Osteoblast (primary cell): Measurements from ENCODE around the gene EFL1. TPM values are rescaled to one million over a fixed set of nuclear protein-coding genes. Genes with fewer than 3 reads are reported as not detected.
"Not testable (repeated sequence)": the region's sequence is repeated elsewhere in the genome, so short reads cannot be mapped to it uniquely, and the experiment has no call there.

Experiments used
- DNase-seq: peaks from one replicate; pipeline ENCODE4 v3.0.0; 2011; ENCODE audit warnings: low spot score, mixed read lengths; ENCODE audit not compliant: insufficient read length; ENCODE audit errors: missing footprints
- H2AFZ ChIP-seq: 2 replicates; pipeline ENCODE4 v1.6.0; 2011; ENCODE audit warnings: mild to moderate bottlenecking, low read length
- H3K27ac ChIP-seq: 2 replicates; pipeline ENCODE4 v1.5.1; 2011; ENCODE audit warnings: mild to moderate bottlenecking, low read depth, low read length, moderate library complexity
- H3K27me3 ChIP-seq: 2 replicates; pipeline ENCODE4 v1.6.0; 2012; ENCODE audit warnings: mild to moderate bottlenecking, control low read depth, inconsistent platforms, low read length, moderate library complexity; ENCODE audit not compliant: insufficient read depth
- H3K36me3 ChIP-seq: 2 replicates; pipeline ENCODE4 v1.5.1; 2011; ENCODE audit warnings: mild to moderate bottlenecking, low read length, control low read depth, moderate library complexity; ENCODE audit not compliant: insufficient read depth
- H3K4me1 ChIP-seq: 2 replicates; pipeline ENCODE4 v1.5.1; 2011; ENCODE audit warnings: mild to moderate bottlenecking, low read length, control low read depth, moderate library complexity; ENCODE audit not compliant: insufficient read depth
- H3K4me2 ChIP-seq: 2 replicates; pipeline ENCODE4 v1.6.0; 2011; ENCODE audit warnings: mild to moderate bottlenecking, low read length; ENCODE audit not compliant: insufficient read depth
- H3K4me3 ChIP-seq: fragments of 200-600 bp; sonication (generic); 3 replicates; pipeline ENCODE4 v1.5.1; 2012; ENCODE audit warnings: mild to moderate bottlenecking, low read length, inconsistent platforms; ENCODE audit not compliant: insufficient read depth
- H3K79me2 ChIP-seq: 2 replicates; pipeline ENCODE4 v1.6.0; 2012; ENCODE audit warnings: mild to moderate bottlenecking, low read length, control low read depth, inconsistent platforms; ENCODE audit not compliant: insufficient read depth
- H3K9me3 ChIP-seq: 2 replicates; pipeline ENCODE4 v1.5.1; 2011; ENCODE audit warnings: low read depth, low read length, control low read depth
- H4K20me1 ChIP-seq: 2 replicates; pipeline ENCODE4 v1.6.0; 2012; ENCODE audit warnings: mild to moderate bottlenecking, low read length, control low read depth; ENCODE audit not compliant: insufficient read depth
- total RNA-seq: library from RNA; depleted of rRNA; stranded (reverse); fragments of >200 nt; gene quantifications from 2 replicates; pipeline ENCODE4 v1.2.3, GENCODE V29; 2012
- TF ChIP-seq, protein P1 (sequence below): IDR thresholded peaks from 2 replicates; pipeline ENCODE4 v1.5.1; 2011; ENCODE audit warnings: mild to moderate bottlenecking, low read depth, low read length, moderate library complexity; ENCODE audit errors: extremely low read depth

The EFL1 gene
- total RNA-seq, 1 donor: 32.9 TPM

DNA sequence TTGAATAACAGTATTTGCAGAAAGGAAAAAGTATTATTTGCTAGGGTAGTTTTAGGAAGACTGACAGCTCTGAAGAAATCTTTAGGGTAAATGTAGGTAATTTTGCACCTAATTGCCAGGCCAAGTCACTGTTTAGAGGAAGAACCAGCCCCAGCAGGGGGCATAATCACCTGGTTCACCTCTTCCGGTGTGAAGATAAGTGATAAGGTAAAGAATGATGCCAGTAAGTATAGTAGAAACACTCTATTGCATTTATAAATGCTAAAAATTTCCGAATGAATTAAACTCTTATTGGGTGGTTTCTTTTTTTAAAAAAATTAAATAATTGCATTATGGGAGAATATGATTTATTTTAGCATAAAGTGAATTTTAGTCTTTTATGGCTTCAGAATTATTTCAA is 21.8 kb upstream of the EFL1 start:
- not testable (repeated sequence) for H3K27me3 ChIP-seq, H3K4me3 ChIP-seq, H3K27ac ChIP-seq, DNase-seq, H3K4me1 ChIP-seq, H3K36me3 ChIP-seq, H2AFZ ChIP-seq, H4K20me1 ChIP-seq, H3K9me3 ChIP-seq, H3K4me2 ChIP-seq, H3K79me2 ChIP-seq

DNA sequence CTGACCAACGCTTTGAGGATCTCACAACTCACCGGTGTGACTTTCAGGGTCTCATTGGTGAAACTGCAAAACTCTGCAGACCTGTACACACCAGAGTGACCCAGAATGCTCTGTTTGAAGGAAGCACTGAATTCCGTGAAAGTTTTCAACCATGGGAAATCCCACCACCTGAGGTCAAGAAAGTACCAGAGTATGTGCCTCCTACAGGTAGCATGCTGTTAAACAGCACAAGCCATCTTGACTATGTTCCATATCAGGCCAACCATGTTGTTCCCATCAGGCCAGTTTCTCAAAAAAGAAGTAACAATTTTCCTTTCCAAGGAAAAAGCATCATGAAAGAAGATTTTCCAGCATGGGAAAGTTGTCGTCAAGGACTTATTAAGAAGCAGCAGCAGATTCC is 19.9 kb upstream of the EFL1 start:
- H3K4me2 ChIP-seq, H3K27ac ChIP-seq, H3K9me3 ChIP-seq, H3K36me3 ChIP-seq, H2AFZ ChIP-seq, H3K4me3 ChIP-seq, H3K79me2 ChIP-seq, DNase-seq, H4K20me1 ChIP-seq, H3K4me1 ChIP-seq, H3K27me3 ChIP-seq: not testable (repeated sequence)

DNA sequence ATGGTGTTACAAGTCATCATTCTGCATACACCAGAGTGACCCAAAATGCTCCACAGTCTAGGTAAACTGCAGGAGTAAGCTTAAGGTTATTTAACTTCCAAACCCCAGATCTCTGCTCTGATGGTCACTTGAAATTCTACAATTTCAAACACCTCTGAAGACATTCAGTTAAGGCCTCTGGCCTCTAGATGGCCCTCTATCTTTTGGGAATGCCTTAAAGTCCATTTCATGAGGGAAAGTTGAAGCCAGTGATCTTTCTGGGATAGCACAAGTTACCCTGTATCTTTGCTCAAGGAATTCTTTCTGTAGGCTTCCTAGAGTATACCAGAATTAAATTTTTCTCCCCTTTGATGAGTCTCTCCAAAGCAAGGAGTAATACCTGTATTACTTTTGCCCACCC is 18.7 kb upstream of the EFL1 start:
- H4K20me1 ChIP-seq, H2AFZ ChIP-seq, DNase-seq, H3K4me2 ChIP-seq, H3K36me3 ChIP-seq, H3K27me3 ChIP-seq, H3K79me2 ChIP-seq, H3K4me1 ChIP-seq, H3K27ac ChIP-seq, H3K4me3 ChIP-seq, H3K9me3 ChIP-seq: not testable (repeated sequence)
- TF ChIP-seq, protein P1, sequence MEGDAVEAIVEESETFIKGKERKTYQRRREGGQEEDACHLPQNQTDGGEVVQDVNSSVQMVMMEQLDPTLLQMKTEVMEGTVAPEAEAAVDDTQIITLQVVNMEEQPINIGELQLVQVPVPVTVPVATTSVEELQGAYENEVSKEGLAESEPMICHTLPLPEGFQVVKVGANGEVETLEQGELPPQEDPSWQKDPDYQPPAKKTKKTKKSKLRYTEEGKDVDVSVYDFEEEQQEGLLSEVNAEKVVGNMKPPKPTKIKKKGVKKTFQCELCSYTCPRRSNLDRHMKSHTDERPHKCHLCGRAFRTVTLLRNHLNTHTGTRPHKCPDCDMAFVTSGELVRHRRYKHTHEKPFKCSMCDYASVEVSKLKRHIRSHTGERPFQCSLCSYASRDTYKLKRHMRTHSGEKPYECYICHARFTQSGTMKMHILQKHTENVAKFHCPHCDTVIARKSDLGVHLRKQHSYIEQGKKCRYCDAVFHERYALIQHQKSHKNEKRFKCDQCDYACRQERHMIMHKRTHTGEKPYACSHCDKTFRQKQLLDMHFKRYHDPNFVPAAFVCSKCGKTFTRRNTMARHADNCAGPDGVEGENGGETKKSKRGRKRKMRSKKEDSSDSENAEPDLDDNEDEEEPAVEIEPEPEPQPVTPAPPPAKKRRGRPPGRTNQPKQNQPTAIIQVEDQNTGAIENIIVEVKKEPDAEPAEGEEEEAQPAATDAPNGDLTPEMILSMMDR: peak; percentile 36

DNA sequence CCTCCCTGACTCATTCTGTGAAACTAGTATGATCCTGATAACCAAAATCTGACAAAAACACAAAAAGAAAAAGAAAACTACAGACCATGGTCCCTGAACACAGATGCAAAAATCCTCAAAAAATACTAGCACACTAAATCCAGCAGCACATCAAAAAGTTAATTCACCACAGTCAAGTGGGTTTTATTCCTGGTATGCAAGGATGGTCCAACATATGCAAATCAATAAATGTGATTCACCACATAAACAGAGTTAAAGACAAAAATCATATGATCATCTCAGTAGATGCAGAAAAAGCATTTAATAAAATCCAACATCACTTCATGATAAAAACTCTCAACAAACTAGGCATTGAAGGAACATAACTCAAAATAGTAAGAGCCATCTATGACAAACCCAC is 12.9 kb upstream of the EFL1 start:
- H3K79me2 ChIP-seq: no peaks in the 10 kb centered on the region
- no peaks in the 10 kb centered on the region for H3K36me3 ChIP-seq
- DNase-seq: no peak
- TF ChIP-seq, protein P1: no peak
- no peak overlapping the region for H3K4me2 ChIP-seq
- H4K20me1 ChIP-seq: no peaks in the 10 kb centered on the region
- H3K27me3 ChIP-seq: peaks cover 4% of the 10 kb centered on the region
- peaks cover 3% of the 10 kb centered on the region for H3K9me3 ChIP-seq
- H3K4me1 ChIP-seq: no peaks in the 10 kb centered on the region
- no peak overlapping the region for H2AFZ ChIP-seq
- no peak overlapping the region for H3K4me3 ChIP-seq
- H3K27ac ChIP-seq: no peak overlapping the region

DNA sequence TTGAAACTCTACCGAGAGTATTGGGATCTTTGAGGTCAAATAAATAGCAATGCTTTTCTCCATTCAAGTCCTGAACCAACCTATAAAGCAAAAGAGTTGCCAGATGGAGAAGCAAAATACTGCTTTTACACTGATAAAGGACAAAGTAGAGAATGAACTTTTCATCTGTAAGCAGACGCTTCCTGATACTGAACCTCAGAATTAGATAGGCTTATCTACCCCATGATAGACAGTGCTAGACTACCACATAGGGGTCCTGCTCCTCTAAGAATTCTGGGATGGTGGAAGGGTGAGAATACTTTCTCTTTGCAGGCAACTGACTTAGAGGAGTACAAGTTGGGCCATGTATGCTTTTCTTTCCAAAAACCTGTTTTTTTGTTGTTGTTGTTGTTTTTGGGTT is 9.6 kb upstream of the EFL1 start:
- TF ChIP-seq, protein P1: no peak
- no peak for DNase-seq
- no peaks in the 10 kb centered on the region for H3K27me3 ChIP-seq
- H3K79me2 ChIP-seq: no peaks in the 10 kb centered on the region
- H3K27ac ChIP-seq: no peak overlapping the region
- H3K4me1 ChIP-seq: no peaks in the 10 kb centered on the region
- H2AFZ ChIP-seq: no peak overlapping the region
- H4K20me1 ChIP-seq: no peaks in the 10 kb centered on the region
- H3K4me2 ChIP-seq: no peak overlapping the region
- H3K36me3 ChIP-seq: no peaks in the 10 kb centered on the region
- peaks cover 3% of the 10 kb centered on the region for H3K9me3 ChIP-seq
- no peak overlapping the region for H3K4me3 ChIP-seq

DNA sequence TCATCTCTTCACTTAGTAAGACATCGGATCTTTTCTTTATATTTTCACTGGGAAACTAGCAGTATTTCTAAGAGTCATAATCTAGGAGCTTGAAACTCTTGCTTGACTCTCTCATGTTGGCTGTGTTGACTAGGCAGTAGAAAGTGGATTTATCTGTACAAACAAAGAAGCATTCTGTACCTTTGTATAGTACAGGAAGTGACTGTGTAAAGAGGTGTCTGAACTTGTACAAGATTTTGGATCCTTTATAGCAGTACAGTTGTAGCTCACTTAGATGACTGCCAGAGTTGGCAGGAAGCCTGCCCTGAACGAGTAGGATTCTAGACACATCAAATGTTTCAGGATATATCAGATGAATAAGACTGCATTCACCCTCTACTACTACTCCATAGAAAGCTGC is 5.9 kb upstream of the EFL1 start:
- not testable (repeated sequence) for H2AFZ ChIP-seq, DNase-seq, H3K9me3 ChIP-seq, H4K20me1 ChIP-seq, H3K4me1 ChIP-seq, H3K79me2 ChIP-seq, H3K4me3 ChIP-seq, H3K27ac ChIP-seq, H3K4me2 ChIP-seq, H3K27me3 ChIP-seq, H3K36me3 ChIP-seq

DNA sequence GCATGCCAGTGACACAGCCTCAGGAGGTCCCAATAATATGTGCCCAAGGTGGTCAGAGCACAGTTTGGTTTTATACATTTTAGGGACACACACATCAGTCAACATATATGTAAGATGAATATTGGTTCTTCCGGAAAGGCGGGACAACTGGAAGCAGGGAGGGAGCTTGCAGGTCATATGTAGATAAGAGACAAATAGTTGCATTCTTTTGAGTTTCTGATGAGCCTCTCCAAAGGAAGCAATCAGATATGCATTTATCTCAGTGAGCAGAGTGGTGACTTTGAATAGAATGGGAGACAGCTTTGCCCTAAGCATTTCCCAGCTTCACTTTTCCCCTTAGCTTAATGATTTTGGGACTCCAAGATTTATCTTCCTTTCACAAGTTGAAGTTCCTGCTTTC is 4.6 kb upstream of the EFL1 start:
- H3K27ac ChIP-seq, H3K79me2 ChIP-seq, H3K9me3 ChIP-seq, H2AFZ ChIP-seq, H3K4me3 ChIP-seq, H3K4me2 ChIP-seq, H3K36me3 ChIP-seq, H3K27me3 ChIP-seq, H4K20me1 ChIP-seq, H3K4me1 ChIP-seq, DNase-seq: not testable (repeated sequence)
